BJ (cell line): ENCODE results near the gene CHL1. TPM values are rescaled to one million over a fixed set of nuclear protein-coding genes. Genes with fewer than 3 reads are reported as not detected.

Experiments
- CTCF ChIA-PET: fragments of 350-600 bp; formaldehyde crosslinking; extraction: SDS; loops from one replicate; lab custom pipeline; 2021; ENCODE audit warnings: antibody characterized with exemption, inconsistent platforms; lab: Yijun Ruan, JAX
- POLR2A ChIA-PET: fragments of 300-600 bp; sonication (Branson Sonifier 250); formaldehyde crosslinking; extraction: SDS; loops from one replicate; lab custom pipeline; 2021; ENCODE audit warnings: antibody characterized with exemption; lab: Charles Lee
- DNase-seq: peaks from one replicate; pipeline ENCODE4 v3.0.0-alpha.2; 2011; ENCODE audit warnings: low read depth
- H3K27me3 ChIP-seq: 2 replicates; pipeline ENCODE4 v1.6.0; 2011; ENCODE audit warnings: low read length; ENCODE audit not compliant: control insufficient read depth, insufficient read depth
- H3K36me3 ChIP-seq: 2 replicates; pipeline ENCODE4 v1.5.1; 2011; ENCODE audit warnings: low read length; ENCODE audit not compliant: control insufficient read depth, insufficient read depth
- H3K4me3 ChIP-seq: 2 replicates; pipeline ENCODE4 v1.5.1; 2011; ENCODE audit warnings: low read depth, mild to moderate bottlenecking, control low read depth, low read length
- polyA plus RNA-seq: library from polyadenylated mRNA; depleted of rRNA; stranded (reverse); fragments of >200 nt; gene quantifications from 2 replicates; pipeline ENCODE4 v1.2.3, GENCODE V29; 2011
- TF ChIP-seq, protein P1 (sequence below): IDR thresholded peaks from 2 replicates; pipeline ENCODE4 v1.5.1; 2011; ENCODE audit warnings: low read depth, mild to moderate bottlenecking, control low read depth, inconsistent platforms, low read length, moderate library complexity; ENCODE audit not compliant: insufficient read depth

Gene CHL1
- polyA plus RNA-seq, 1 experiment: not detected

DNA sequence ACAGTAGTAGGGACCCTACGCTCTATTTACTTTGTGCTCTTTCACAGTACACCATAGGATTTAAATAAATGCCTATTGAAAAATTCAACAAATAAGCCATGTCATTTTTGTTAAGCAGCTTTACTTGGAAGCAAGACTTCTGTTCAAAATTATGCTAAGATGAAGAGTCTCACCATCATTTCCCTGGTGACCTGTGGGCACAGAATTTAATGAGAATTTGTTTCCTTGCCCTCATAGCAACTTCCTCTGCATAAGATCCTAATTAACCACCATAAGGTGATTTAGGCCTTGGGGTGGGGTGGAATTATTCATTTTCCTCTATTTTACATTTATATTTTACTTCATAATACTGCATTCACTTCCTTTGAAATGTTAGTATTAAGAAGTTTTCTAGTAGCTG lies 70.5 kb downstream of the CHL1 start:
- no peaks in the 10 kb centered on the region for H3K36me3 ChIP-seq
- CTCF ChIA-PET: no interaction called here
- TF ChIP-seq, protein P1, sequence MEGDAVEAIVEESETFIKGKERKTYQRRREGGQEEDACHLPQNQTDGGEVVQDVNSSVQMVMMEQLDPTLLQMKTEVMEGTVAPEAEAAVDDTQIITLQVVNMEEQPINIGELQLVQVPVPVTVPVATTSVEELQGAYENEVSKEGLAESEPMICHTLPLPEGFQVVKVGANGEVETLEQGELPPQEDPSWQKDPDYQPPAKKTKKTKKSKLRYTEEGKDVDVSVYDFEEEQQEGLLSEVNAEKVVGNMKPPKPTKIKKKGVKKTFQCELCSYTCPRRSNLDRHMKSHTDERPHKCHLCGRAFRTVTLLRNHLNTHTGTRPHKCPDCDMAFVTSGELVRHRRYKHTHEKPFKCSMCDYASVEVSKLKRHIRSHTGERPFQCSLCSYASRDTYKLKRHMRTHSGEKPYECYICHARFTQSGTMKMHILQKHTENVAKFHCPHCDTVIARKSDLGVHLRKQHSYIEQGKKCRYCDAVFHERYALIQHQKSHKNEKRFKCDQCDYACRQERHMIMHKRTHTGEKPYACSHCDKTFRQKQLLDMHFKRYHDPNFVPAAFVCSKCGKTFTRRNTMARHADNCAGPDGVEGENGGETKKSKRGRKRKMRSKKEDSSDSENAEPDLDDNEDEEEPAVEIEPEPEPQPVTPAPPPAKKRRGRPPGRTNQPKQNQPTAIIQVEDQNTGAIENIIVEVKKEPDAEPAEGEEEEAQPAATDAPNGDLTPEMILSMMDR: no peak
- no peak overlapping the region for H3K4me3 ChIP-seq
- POLR2A ChIA-PET: no interaction called here
- DNase-seq: no peak
- H3K27me3 ChIP-seq: no peaks in the 10 kb centered on the region

DNA sequence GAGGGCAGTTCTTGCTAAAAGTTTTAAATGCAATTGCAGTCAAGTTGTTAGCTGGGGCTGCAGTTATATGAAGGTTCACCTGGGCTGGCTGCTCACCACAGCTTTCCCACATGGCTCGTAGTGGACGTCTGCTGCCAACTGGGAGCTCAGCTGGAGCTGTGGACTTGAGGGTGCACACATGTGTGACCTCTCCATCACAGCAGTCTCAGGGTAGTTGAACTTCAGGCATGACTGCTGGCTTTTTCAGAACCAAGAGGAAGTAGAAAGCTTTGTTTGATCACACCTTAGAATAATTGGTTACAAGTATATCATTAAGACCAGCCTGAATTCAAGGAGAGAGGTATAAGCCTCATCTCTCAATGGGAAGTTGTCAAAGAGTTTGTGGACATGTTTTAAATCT lies 74.1 kb downstream of the CHL1 start:
- no peaks in the 10 kb centered on the region for H3K36me3 ChIP-seq
- CTCF ChIA-PET: no interaction called here
- POLR2A ChIA-PET: no interaction called here
- TF ChIP-seq, protein P1: no peak
- H3K4me3 ChIP-seq: no peak overlapping the region
- no peaks in the 10 kb centered on the region for H3K27me3 ChIP-seq
- no peak for DNase-seq

DNA sequence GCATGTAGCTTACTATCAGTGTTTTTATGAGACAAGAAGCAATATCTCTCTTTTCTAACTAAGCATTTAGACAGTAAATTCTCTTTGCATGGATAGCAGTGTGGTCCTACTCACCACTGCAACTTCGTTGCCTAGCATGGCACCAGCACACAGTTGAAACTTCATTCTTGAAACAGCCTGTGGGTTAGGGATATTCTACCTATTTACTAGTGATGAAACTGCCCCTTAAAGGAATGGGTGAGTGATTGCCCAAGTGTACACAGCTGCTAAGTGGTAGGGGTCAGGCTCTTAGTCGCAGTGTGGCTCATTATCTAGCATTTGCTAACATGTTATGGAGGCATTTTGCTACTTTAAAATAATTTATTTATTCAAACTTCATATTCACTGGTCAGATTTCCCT lies 78.4 kb downstream of the CHL1 start:
- CTCF ChIA-PET: no interaction called here
- POLR2A ChIA-PET: no interaction called here
- TF ChIP-seq, protein P1: no peak
- no peaks in the 10 kb centered on the region for H3K36me3 ChIP-seq
- H3K4me3 ChIP-seq: no peak overlapping the region
- DNase-seq: no peak
- no peaks in the 10 kb centered on the region for H3K27me3 ChIP-seq

GRCh38 chr3:277873-278272 lies 81.3 kb downstream of the CHL1 start:
- H3K27me3 ChIP-seq: no peaks in the 10 kb centered on the region
- CTCF ChIA-PET: no interaction called here
- H3K36me3 ChIP-seq: no peaks in the 10 kb centered on the region
- DNase-seq: no peak
- TF ChIP-seq, protein P1: no peak
- no peak overlapping the region for H3K4me3 ChIP-seq
- POLR2A ChIA-PET: no interaction called here

DNA sequence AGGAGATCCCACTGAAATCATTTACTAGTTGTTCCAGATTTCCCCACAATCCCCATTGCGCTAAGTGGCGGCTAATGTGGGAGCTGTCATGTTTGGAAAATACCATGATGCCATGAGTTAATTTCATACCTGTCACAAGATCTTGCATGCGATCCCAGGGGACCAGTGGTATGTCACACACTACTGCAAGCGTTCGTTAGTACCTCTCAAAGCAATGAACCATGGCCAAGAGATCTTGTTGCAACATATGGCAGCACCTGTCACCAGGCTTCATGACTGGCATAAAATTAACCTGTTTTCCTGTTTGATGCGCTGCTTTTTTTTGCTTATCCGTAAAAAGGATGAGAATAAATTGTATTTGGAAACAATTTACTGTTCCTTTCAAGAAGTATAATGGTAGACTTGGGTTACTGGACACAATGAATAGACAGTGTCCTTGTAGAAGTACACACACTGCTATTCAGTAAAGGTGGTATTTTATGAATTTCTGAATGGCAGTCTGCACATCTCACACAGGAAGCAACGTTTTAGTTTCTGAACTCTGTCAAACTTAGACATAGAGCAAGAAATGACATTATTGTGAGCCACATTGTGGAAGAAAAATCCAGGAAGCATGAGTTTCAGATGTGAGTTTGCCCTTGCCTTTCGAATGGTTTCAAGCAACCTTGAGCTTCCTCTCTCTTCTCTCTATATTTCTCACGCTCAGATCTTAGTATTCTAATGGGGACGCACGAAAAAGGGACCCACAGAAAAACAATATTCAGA lies 81.9 kb downstream of the CHL1 start:
- DNase-seq: no peak
- Histone ChIP-seq H3K4me3 (no peak overlapping the region), H3K36me3 (no peaks in the 10 kb centered on the region), H3K27me3 (no peaks in the 10 kb centered on the region)
- ChIA-PET CTCF (no interaction called here), POLR2A (no interaction called here)
- TF ChIP-seq, protein P1: no peak
